ENCODE results near the gene RALY. TPM values are rescaled to one million over a fixed set of nuclear protein-coding genes. Genes with fewer than 3 reads are reported as not detected.

The RALY gene
- total RNA-seq, 1 donor from 2014 or later: 234 TPM

GRCh38 chr20:34049897-34050695 lies 56.4 kb downstream of the RALY start:
- Mint-ChIP-seq H3K27me3 (ENCODE audit: unreplicated experiment) (peaks cover 3% of the 10 kb centered on the region), H3K27ac (ENCODE audit: unreplicated experiment) (peak overlapping the region; percentile 46), H3K4me3 (ENCODE audit: unreplicated experiment) (peak overlapping the region; percentile 20), H3K36me3 (ENCODE audit: unreplicated experiment) (no peaks in the 10 kb centered on the region), H3K9me3 (ENCODE audit: unreplicated experiment) (peaks cover 3% of the 10 kb centered on the region), H3K4me1 (ENCODE audit: low read depth, unreplicated experiment) (peaks cover 37% of the 10 kb centered on the region)
- no peak for TF ChIP-seq CTCF (IDR thresholded peaks at IDR 0.05; ENCODE audit: partially characterized antibody, unreplicated experiment)
- no peak for DNase-seq

- H3K4me3 Mint-ChIP-seq (ENCODE audit: unreplicated experiment): no peak overlapping the region
- H3K36me3 Mint-ChIP-seq (ENCODE audit: unreplicated experiment): no peaks in the 10 kb centered on the region
- DNase-seq: no peak
- H3K4me1 Mint-ChIP-seq (ENCODE audit: low read depth, unreplicated experiment): peaks cover 33% of the 10 kb centered on the region
- peaks cover 3% of the 10 kb centered on the region for H3K9me3 Mint-ChIP-seq (ENCODE audit: unreplicated experiment)
- H3K27ac Mint-ChIP-seq (ENCODE audit: unreplicated experiment): no peak overlapping the region
- no peak for TF ChIP-seq CTCF (IDR thresholded peaks at IDR 0.05; ENCODE audit: partially characterized antibody, unreplicated experiment)
- H3K27me3 Mint-ChIP-seq (ENCODE audit: unreplicated experiment): peaks cover 3% of the 10 kb centered on the region
These were observed 58.7 kb downstream of the RALY start for GRCh38 chr20:34052414-34052813.

- peaks cover 28% of the 10 kb centered on the region for H3K4me1 Mint-ChIP-seq (ENCODE audit: low read depth, unreplicated experiment)
- H3K36me3 Mint-ChIP-seq (ENCODE audit: unreplicated experiment): no peaks in the 10 kb centered on the region
- no peaks in the 10 kb centered on the region for H3K27me3 Mint-ChIP-seq (ENCODE audit: unreplicated experiment)
- DNase-seq: no peak
- no peak overlapping the region for H3K4me3 Mint-ChIP-seq (ENCODE audit: unreplicated experiment)
- no peak for TF ChIP-seq CTCF (IDR thresholded peaks at IDR 0.05; ENCODE audit: partially characterized antibody, unreplicated experiment)
- no peaks in the 10 kb centered on the region for H3K9me3 Mint-ChIP-seq (ENCODE audit: unreplicated experiment)
- H3K27ac Mint-ChIP-seq (ENCODE audit: unreplicated experiment): no peak overlapping the region
These were observed 61.6 kb downstream of the RALY start for GRCh38 chr20:34055290-34055689.

- no peaks in the 10 kb centered on the region for H3K9me3 Mint-ChIP-seq (ENCODE audit: unreplicated experiment)
- peak overlapping the region; percentile 4 for H3K27ac Mint-ChIP-seq (ENCODE audit: unreplicated experiment)
- no peaks in the 10 kb centered on the region for H3K36me3 Mint-ChIP-seq (ENCODE audit: unreplicated experiment)
- DNase-seq: no peak
- peak overlapping the region; percentile 37 for H3K4me3 Mint-ChIP-seq (ENCODE audit: unreplicated experiment)
- H3K4me1 Mint-ChIP-seq (ENCODE audit: low read depth, unreplicated experiment): peaks cover 22% of the 10 kb centered on the region
- TF ChIP-seq CTCF (IDR thresholded peaks at IDR 0.05; ENCODE audit: partially characterized antibody, unreplicated experiment): no peak
- H3K27me3 Mint-ChIP-seq (ENCODE audit: unreplicated experiment): no peaks in the 10 kb centered on the region
These were observed 65.1 kb downstream of the RALY start for GRCh38 chr20:34058831-34059230.

GRCh38 chr20:34060970-34061369 lies 67.3 kb downstream of the RALY start:
- Mint-ChIP-seq H3K27ac (ENCODE audit: unreplicated experiment) (no peak overlapping the region), H3K36me3 (ENCODE audit: unreplicated experiment) (no peaks in the 10 kb centered on the region), H3K27me3 (ENCODE audit: unreplicated experiment) (no peaks in the 10 kb centered on the region), H3K4me3 (ENCODE audit: unreplicated experiment) (no peak overlapping the region), H3K9me3 (ENCODE audit: unreplicated experiment) (no peaks in the 10 kb centered on the region), H3K4me1 (ENCODE audit: low read depth, unreplicated experiment) (peaks cover 25% of the 10 kb centered on the region)
- no peak for TF ChIP-seq CTCF (IDR thresholded peaks at IDR 0.05; ENCODE audit: partially characterized antibody, unreplicated experiment)
- DNase-seq: no peak
